AG04449 (cell line): ENCODE results near the gene GNA15.

ENCODE experiments used
- CTCF ChIA-PET: fragments of 350-600 bp; formaldehyde crosslinking; extraction: SDS; loops from one replicate; lab custom pipeline; 2021; ENCODE audit warnings: antibody characterized with exemption; lab: Yijun Ruan, JAX
- POLR2A ChIA-PET: fragments of 400-600, 350-600 bp; formaldehyde crosslinking; extraction: SDS; loops from one replicate; lab custom pipeline; 2020; ENCODE audit warnings: antibody characterized with exemption, inconsistent platforms; lab: Yijun Ruan, JAX
- DNase-seq: peaks from one replicate; pipeline ENCODE4 v3.0.0-alpha.2; 2010; ENCODE audit warnings: low read depth, low spot score
- H3K4me3 ChIP-seq: 2 replicates; pipeline ENCODE4 v1.5.1; 2011; ENCODE audit warnings: low read depth, mild to moderate bottlenecking, control low read depth, low read length
- CTCF ChIP-seq: IDR thresholded peaks from one replicate; pipeline ENCODE4 v1.5.1; 2011; ENCODE audit warnings: mild to moderate bottlenecking, moderate library complexity, low read length, control low read depth, inconsistent platforms; ENCODE audit not compliant: insufficient read depth; ENCODE audit errors: missing control alignments

GNA15 gene

GRCh38 chr19:3203805-3204645 lies 68.2 kb downstream of the GNA15 start:
- no peak for TF ChIP-seq CTCF
- ChIA-PET CTCF (interaction anchor here (0.7 to 1.8 kb wide), 4 partner anchors 20 to 101 kb away, joined by 3 to 6 read pairs (median 4); no protein-coding TSS in a partner anchor), POLR2A (no interaction called here)
- no peak overlapping the region for H3K4me3 ChIP-seq
- no peak for DNase-seq

- DNase-seq: no peak
- no peak overlapping the region for H3K4me3 ChIP-seq
- ChIA-PET CTCF (interaction anchor here (1.3 to 1.5 kb wide), 2 partner anchors 19 to 100 kb away, joined by 3 to 6 read pairs; no protein-coding TSS in a partner anchor), POLR2A (no interaction called here)
- TF ChIP-seq CTCF: no peak
These were observed 68.9 kb downstream of the GNA15 start for GRCh38 chr19:3204646-3205275.

GRCh38 chr19:3206216-3206953 lies 70.6 kb downstream of the GNA15 start:
- H3K4me3 ChIP-seq: no peak overlapping the region
- ChIA-PET CTCF (interaction anchor here (5.6 kb wide), 1 partner anchor 18 kb away, joined by 25 read pairs; the partner anchor contains the start of gene CELF5), POLR2A (no interaction called here)
- TF ChIP-seq CTCF: no peak
- no peak for DNase-seq

- TF ChIP-seq CTCF: no peak
- ChIA-PET POLR2A (no interaction called here), CTCF (interaction anchor here (1.4 to 5.6 kb wide), 3 partner anchors 10 to 31 kb away, joined by 4 to 25 read pairs (median 8); partner anchors contain the start of gene CELF5)
- DNase-seq: no peak
- no peak overlapping the region for H3K4me3 ChIP-seq
These were observed 71.8 kb downstream of the GNA15 start for GRCh38 chr19:3207461-3208242.

- no peak for TF ChIP-seq CTCF
- DNase-seq: no peak
- H3K4me3 ChIP-seq: no peak overlapping the region
- ChIA-PET CTCF (interaction anchor here (1.3 to 5.6 kb wide), 5 partner anchors 10 to 257 kb away, joined by 4 to 25 read pairs (median 5); partner anchors contain the start of gene CELF5), POLR2A (no interaction called here)
These were observed 72.7 kb downstream of the GNA15 start for GRCh38 chr19:3208317-3209207.
